Skin epidermis (tissue), 12 donors: ENCODE data around the gene CPA2.
"Not testable (repeated sequence)": the region's sequence is repeated elsewhere in the genome, so short reads cannot be mapped to it uniquely, and the experiment has no call there.

Experiments used
- H3K27ac ChIP-seq, 21 experiments: fragments of 200-600 bp; sonication (generic) in 11 of 21; one replicate each; pipeline ENCODE4 v1.5.0; 2020; ENCODE audit warnings: mild to moderate bottlenecking in 3 of 21, inconsistent platforms in 2 of 21, moderate library complexity in 2 of 21
- H3K4me3 ChIP-seq, 7 experiments: fragments of 200-600 bp; sonication (generic) in 2 of 7; one replicate each; pipeline ENCODE4 v1.5.0; 2020; ENCODE audit warnings: inconsistent platforms in 2 of 7, mild to moderate bottlenecking in 2 of 7, moderate library complexity in 1 of 7

CPA2 gene

DNA sequence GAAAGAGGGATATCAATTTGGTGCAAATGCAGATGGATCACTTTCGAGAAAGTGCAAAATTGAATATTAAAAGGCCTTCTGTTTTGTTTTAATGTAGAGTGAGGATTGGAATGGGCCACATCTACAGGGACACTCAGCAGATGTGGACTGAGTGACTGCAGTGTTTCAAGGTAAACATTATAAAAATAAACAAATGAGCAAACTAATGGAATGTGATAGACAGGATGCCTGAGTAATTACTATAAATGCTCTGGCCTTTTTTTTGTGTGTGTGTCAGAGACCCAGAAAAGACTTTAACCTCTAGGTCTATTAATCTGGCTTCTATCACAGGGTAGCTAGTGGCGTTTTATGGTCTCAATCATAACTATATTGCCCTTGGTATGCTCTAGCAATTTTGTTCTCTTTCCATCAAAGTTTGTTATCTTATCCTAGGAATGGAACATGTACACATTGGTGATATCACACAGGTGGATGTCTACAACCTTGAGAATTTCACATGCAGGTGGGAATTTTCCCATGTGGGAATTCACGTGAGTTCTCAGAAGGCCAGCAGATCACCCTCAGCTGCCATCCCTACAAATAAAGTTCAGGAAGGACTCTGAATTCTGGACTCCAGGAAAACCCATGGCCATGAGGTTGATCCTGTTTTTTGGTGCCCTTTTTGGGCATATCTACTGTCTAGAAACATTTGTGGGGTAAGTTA, at the start of gene CPA2:
TSS of gene CPA2 (plus strand) at position 606 of the 703 bp plus-strand sequence. CDS start at position 625, 19 bp downstream.
- Histone ChIP-seq H3K4me3 (no peak within 1 kb of the TSS), H3K27ac (no peak within 1 kb of the TSS)

DNA sequence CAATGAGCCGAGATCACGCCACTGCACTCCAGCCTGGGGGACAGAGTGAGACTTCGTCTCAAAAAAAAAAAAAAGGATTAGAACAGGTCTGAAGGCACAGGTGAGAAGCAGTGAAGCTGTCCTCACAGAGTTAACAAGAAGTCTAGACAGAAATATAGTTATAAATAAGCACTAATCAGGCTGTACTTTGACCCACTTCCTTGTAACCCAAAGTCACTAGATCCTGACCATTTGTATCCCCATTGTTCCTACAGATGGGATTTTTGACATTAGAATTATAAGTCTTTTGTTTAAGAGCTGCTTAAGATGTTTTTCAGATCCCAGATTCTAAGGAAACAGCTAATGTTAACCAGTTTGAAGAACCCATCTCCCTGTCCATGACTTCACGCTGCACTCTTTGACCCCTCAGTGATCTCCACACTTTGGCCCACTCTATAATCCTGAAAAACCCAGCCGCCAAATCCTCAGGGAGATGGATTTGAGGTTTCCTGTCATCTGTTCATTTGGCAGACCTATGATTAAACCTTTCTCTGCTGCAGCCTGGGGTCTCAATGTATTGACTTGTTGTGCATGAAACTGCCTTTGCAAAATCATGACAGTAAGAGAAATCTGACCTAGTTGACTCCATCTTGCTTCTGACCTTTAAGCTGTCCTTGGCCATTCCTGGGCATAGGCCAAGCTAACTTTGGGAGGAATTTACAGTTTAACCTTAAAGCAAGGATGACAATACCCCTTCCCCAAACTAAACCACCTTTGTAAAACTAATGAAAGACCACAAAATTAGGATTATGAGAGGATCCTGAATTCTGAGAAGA, 47.6 kb upstream of the CPA2 start:
- no peak overlapping the region for H3K4me3 ChIP-seq
- H3K27ac ChIP-seq: no peak overlapping the region

DNA sequence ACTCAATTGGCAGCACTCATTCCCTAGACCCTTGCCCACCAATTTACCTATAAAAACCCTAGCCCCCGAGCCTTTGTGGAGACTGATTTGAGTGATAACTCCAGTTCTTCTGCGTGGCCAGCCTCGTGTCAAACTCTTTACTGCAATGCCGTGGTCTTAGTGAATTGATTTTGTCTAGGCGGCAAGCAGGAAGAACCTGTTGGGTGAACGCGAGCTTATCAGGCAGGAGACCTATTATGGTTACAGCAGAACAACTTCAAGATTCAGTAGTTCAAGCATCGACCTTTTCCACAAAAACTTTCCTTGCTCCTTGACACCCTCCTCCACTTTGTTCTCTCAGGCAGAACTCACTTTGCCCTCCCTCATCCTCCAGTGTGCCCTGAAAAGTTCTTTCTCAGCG, 46.8 kb upstream of the CPA2 start:
- no peak overlapping the region for H3K27ac ChIP-seq
- no peak overlapping the region for H3K4me3 ChIP-seq

DNA sequence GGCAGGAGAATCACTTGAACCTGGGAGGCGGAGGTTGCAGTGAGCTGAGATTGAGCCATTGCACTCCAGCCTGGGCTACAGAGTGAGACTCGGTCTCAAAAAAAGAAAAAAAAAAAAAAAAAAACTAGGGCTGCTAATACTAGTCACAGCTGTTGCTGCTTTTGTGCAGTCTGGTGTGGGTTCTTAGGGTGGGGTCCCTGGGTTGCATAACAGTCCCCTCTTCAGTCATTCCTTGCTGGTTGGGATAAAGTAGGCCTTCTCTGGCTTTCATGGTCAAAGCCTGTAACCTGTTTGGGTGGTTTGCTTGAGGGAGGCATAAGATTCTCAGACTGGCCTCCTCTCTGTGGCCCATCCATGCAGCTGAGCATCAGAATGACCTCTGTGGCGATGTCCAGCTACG, 44.9 kb upstream of the CPA2 start:
- Histone ChIP-seq H3K27ac (no peak overlapping the region), H3K4me3 (no peak overlapping the region)

DNA sequence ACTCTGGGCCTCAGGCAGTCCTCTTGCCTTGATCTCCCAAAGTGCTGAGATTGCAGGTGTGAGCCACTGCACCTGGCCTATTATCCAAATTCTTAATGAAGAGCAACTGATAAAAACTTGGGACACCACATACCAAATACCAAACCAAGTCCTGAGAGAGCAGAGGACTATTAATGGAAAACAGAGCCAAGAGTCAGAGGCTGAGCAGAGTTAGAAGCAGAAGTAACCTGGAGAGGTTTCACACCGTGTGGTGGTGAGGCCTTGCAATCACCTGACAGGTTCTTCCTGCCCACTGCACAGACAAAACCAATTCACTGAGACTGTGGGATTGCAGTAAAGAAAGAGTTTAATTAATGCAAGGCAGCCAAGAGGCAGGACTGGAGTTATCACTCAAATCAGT, 43.0 kb upstream of the CPA2 start:
- Histone ChIP-seq H3K4me3 (no peak overlapping the region), H3K27ac (no peak overlapping the region)

DNA sequence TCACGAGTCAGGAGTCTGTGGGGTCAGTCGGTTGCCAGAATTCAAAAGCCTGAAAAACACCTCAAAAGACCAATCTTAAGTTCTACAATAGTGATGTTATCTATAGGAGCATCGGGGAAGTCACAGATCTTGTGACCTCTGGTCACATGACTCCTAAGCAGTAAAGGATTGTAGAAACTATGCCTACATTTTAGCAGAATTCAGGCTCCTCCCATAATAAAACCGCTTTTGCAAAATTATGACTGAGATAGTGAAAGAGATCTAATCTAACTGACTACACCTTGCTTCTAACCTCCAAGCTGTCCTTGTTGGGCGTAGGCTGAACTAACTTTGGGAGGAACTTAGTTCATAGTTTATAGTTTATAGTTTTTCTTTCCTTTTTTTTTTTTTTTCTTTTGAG, 42.5 kb upstream of the CPA2 start:
- Histone ChIP-seq H3K27ac (no peak overlapping the region), H3K4me3 (no peak overlapping the region)

DNA sequence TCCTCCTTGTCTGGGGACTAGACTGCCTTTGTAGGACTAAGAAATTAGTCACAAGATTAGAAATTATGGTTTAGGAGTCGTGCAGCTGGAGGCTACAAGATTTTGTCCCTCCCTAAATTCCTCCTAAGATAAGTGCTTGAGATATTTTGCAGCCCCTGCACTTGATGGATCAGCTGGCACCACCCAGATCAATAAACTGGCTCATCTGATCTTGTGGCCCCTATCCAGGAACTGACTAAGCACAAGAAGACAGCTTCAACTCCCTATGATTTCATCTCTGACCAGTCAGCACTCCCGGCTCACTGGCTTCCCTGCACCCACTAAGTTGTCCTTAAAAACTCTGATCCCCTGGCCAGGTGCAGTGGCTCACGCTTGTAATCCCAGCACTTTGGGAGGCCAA, 41.7 kb upstream of the CPA2 start:
- H3K4me3 ChIP-seq, H3K27ac ChIP-seq: not testable (repeated sequence)

DNA sequence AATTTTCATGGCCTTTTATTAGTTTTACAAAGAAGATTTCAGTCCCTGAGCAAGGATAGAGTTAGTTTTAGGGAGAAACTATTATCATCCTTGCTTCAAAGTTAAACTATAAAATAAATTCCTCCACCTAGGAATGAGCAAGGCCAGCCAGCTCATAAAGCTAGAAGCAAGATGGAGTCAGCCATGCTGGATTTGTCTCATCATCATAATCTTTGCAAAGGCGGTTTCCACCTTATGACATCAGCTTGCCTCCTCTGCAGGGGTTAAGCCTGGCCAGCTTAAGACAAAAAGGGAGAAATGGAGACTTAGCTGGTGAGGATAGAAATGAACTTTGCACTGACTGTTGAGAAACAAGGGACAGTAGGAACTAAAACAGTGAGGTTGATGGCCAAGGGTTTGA, 40.3 kb upstream of the CPA2 start:
- no peak overlapping the region for H3K4me3 ChIP-seq
- no peak overlapping the region for H3K27ac ChIP-seq

DNA sequence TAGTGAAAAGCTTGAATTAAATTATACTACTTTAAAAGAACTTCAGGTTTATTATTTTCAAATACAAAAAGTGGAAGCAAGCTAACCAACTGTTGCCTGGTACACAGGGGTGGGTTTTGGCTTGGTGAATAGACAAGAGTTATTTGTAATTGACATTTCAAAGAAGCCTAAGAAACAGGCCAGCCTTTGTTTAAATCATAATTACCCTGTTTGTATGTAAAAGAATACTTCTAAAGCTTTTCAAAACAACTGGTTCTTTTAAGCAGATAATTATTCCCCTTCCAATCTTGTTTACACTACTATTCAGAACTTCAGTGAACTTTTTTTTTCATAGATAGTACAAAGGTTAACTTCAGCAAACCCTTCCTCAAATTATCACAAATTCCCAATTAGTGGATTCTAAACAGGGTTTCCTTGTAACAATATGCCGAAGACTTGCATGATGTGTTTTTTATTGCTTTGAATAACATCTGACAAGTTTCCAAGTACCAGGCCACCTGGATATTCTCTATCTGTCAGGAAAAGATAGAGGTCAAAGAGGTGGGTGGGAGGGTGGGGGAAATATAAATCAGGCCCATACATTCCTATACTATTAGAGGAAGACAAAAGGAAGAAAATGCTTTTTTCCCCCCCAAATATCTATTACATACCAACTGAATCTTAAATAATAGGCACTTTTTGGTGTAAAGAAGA, 38.6 kb upstream of the CPA2 start:
- Histone ChIP-seq H3K27ac (peak overlapping the region in 1 of 21 experiments; percentile 5), H3K4me3 (no peak overlapping the region)

DNA sequence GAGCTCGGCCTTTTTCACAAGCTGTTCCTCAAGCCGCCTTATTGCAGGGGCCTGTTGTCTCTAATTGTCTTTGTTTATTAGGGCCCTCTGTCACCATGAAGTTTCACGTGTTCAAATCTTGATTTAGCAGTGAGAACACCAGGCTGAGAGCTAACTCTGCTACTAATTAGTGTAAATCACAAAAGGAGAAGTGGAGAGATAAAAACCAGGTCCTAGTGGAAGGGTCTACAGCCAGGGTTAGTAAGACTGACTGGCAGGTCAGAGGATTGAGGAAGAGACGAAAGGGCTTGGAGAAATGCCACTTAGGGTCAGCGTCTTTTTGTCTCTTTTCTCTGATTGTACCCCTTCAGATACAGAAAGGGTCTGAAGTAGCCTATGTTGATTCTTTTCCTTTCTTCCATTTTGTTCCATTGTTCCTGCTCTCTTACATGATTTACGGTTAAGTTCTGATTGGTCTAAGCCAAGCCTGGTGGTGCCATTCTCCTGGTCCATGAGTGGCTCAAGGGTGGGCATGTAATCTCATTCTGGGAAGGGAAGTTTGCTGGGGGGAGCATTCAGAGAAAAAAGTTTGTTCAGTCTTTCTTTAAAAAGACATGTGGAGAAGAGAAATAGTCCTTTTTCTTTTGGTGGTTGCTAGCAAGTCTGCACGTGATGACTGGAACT, 37.7 kb upstream of the CPA2 start:
- peak overlapping the region in 1 of 21 experiments; percentile 5 for H3K27ac ChIP-seq
- H3K4me3 ChIP-seq: no peak overlapping the region

DNA sequence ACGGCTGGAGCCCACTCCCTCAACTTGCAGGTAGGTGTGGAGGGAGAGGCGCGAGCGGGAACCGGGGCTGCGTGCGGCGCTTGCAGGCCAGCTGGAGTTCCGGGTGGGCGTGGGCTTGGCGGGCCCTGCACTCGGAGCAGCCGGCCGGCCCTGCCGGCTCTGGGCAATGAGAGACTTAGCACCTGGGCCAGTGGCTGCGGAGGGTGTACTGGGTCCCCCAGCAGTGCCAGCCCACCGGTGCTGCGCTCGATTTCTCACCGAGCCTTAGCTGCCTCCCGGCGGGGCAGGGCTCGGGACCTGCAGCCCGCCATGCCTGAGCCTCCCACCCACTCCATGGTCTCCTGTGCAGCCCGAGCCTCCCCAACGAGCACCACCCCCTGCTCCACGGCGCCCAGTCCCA, 36.7 kb upstream of the CPA2 start:
- not testable (repeated sequence) for H3K27ac ChIP-seq, H3K4me3 ChIP-seq

DNA sequence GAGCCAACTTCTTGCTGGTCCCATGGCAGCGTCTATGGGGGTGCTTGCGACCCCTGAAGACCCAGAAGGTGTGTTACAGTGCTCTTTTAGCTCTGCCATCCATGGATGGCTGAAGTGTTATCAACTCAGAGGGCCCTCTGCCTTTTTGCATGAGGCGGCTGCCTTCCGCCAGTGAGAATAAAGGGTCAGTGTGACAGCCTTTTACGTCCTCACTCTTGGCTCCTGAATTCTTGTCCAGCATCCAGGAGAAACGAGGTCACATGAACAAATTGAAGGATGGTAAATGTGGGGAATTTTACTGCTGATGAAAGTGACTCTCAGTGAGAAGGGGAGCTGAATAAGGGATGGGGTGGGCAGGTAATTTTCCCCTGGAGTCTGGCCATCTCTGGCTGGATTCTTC, 34.9 kb upstream of the CPA2 start:
- Histone ChIP-seq H3K27ac (no peak overlapping the region), H3K4me3 (no peak overlapping the region)

DNA sequence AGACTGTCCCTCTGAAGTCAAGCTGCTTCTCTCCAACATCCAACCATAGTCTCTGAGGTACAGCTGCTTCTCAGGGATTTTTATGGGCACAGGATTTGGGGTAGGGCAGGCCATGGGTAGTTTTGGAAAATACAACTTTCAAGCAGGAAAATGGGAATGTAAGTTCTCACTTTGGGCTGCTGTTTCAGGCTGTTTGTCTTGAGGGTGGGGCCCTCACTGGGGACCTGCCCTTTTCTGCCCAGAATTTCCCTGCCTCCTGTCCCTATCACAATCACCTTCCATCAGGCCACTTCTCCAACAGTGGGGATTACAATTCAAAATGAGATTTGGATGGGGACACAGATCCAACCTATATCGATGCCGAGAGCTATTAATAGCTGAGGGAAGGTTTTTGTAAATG, 34.5 kb upstream of the CPA2 start:
- Histone ChIP-seq H3K27ac (no peak overlapping the region), H3K4me3 (no peak overlapping the region)

DNA sequence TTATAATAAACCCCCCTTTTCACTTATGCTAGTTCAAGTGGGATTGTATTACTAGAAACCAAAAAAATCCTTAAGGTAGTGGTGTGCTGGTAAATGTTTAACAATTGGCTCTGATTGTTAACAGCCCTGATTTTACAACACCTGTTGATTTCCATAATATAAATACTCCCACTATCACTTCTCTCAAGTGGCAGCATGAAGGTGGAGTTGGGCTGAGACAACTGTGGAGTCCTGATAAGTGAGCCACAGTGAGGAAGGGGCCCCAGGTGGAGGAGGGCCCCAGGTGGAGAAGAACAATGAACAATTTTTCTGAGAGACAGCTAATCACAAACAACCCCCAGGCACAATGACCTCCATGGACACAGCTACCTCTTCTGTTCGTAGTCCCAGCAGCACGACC, 32.6 kb upstream of the CPA2 start:
- H3K4me3 ChIP-seq: no peak overlapping the region
- H3K27ac ChIP-seq: no peak overlapping the region

DNA sequence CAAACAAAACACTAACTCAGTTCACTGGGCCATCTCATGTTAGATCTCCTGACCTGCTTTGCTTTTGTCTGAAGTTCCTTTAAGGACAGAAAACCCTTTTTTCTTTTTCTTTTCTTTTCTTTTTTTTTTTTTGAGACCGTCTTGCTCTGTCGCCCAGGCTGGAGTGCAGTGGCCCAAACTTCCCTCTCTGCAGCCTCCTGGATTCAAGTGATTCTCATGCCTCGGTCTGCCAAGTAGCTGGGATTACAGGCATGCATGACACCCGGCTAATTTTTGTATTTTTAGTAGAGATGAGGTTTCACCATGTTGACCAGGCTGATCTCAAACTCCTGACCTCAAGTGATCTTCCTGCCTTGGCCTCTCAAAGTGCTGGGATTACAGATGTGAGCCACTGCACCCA, 30.3 kb upstream of the CPA2 start:
- H3K27ac ChIP-seq, H3K4me3 ChIP-seq: not testable (repeated sequence)

DNA sequence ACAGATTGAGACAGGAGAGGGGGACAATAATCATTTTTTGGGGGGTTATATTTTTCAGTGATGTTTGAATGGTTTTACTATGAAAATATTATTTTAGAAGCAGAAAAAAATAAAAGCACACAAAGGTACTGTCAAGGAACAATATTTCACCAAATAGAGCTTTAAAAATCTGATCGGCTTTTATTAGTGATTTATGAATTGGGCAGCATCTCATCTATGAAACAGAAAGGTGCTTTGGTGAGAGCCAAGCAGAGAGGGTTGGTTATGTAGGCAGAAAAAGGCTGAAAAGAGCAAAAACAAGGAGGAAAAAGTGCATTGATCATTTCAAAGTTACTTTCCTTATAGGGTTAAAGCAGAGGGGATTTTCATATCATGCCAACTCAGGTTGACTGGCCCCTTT, 26.4 kb upstream of the CPA2 start:
- H3K4me3 ChIP-seq: no peak overlapping the region
- no peak overlapping the region for H3K27ac ChIP-seq

DNA sequence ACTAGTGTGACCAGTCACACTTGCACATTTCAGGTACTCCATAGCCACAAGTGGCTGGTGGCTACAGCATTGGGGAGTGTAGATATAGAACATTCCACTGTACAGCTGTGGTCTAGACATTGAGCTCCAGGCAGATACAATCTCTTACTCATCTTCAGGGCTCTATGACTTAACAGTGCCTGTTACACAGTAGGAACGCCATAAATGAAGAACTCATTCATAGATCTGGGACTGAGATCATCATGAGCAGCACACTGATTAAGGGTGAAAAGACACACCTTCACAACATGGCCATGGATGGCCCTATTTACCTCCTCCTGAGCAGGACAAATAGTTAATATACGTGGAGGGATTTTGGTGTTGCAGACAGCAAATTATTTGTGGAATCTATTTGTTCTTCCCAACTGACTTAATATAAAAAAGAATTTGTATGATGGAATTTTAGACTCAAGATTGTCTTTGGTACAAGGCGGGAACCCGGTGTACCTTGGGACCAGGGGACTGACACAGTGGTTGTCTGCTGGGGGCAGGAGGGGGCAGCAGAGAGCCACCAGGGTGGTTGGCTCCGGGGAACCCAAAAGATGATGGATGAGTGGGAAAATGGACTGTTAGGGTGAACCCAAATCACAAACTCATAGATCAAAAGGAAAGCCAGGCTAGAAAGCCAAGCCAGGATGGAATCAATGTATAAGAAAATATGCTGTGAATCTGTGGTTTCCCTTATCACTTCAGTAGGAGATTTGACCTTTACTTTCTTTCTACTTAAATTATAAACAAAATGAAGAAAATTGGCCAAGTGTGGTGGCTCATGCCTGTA, 24.3 kb upstream of the CPA2 start:
- Histone ChIP-seq H3K4me3 (no peak overlapping the region), H3K27ac (no peak overlapping the region)

DNA sequence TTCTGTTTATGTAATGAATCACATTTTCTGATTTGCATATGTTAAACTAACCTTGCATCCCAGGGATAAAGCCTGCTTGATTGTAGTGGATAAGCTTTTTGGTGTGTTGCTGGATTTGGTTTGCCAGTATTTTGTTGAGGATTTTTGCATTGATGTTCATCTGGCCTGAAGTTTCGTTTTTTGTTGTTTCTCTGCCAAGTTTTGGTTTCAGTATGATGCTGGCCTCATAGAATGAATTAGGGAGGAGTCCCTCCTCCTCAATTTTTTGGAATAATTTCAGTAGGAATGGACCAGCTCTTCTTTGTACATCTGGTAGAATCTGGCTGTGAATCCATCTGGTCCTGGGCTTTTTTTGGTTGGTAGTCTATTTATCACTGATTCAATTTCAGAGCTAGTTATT, 23.2 kb upstream of the CPA2 start:
- H3K4me3 ChIP-seq, H3K27ac ChIP-seq: not testable (repeated sequence)

DNA sequence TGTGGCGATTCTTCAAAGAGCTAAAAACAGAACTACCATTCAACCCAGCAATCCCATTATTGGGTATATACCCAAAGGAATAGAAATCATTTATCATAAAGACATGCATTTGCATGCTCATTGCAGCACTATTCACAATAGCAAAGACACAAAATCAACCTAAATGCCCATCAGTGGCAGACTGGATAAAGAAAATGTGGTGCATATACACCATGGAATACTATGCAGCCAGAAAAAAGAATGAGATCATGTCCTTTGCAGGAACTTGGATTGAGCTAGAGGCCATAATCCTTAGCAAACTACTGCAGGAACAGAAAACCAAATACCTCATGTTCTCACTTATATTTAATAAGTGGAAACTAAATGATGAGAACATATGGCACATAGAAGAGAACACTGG, 20.2 kb upstream of the CPA2 start:
- H3K4me3 ChIP-seq: not testable (repeated sequence)

DNA sequence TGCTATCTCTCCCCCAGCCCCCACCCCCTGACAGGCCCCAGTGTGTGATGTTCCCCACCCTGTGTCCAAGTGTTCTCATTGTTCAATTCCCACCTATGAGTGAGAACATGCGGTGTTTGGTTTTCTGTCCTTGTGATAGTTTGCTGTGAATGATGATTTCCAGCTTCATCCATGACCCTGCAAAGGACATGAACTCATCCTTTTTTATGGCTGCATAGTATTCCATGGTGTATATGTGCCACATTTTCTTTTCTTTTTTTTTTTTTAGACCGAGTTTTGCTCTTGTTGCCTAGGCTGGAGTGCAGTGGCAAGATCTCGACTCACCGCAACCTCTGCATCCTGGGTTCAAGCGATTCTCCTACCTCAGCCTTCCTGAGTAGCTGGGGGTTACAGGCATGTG, 17.8 kb upstream of the CPA2 start:
- H3K4me3 ChIP-seq, H3K27ac ChIP-seq: not testable (repeated sequence)

More for the DNA sequence above, 20.2 kb upstream of the CPA2 start:
- not testable (repeated sequence) for H3K27ac ChIP-seq
